Myocyte (in vitro differentiated cells): ENCODE measurements around the gene SUSD2. TPM values are rescaled to one million over a fixed set of nuclear protein-coding genes. Genes with fewer than 3 reads are reported as not detected.
"Not testable (repeated sequence)": the region's sequence is repeated elsewhere in the genome, so short reads cannot be mapped to it uniquely, and the experiment has no call there.

Source experiments
- DNase-seq: peaks from one replicate; pipeline ENCODE4 v3.0.0-alpha.2; 2012; ENCODE audit warnings: low read depth
- total RNA-seq: library from RNA; depleted of rRNA; stranded (reverse); fragments of >200 nt; gene quantifications from 2 replicates; pipeline ENCODE4 v1.2.3, GENCODE V29; 2014

SUSD2 gene
- total RNA-seq, 1 donor from 2014 or later = 0.13 TPM

- no peak for DNase-seq
Observed at GRCh38 chr22:24187731-24188644, 6.7 kb downstream of the SUSD2 start.

GRCh38 chr22:24188705-24189248 is 7.5 kb downstream of the SUSD2 start:
- DNase-seq = no peak

- DNase-seq = peak; percentile 68
Observed at GRCh38 chr22:24189249-24190158, 8.2 kb downstream of the SUSD2 start.

- DNase-seq = no peak
Observed at GRCh38 chr22:24190159-24190540, 8.9 kb downstream of the SUSD2 start.

GRCh38 chr22:24190596-24191208 is 9.4 kb downstream of the SUSD2 start:
- DNase-seq = no peak

- no peak for DNase-seq
Observed at GRCh38 chr22:24191381-24191841, 10.1 kb downstream of the SUSD2 start.

- no peak for DNase-seq
Observed at GRCh38 chr22:24191893-24192292, 10.6 kb downstream of the SUSD2 start.

- no peak for DNase-seq
Observed at GRCh38 chr22:24198682-24199052, 17.4 kb downstream of the SUSD2 start.

GRCh38 chr22:24200619-24201212 is 19.4 kb downstream of the SUSD2 start:
- peak; percentile 69 for DNase-seq

GRCh38 chr22:24201681-24202614 is 20.7 kb downstream of the SUSD2 start:
- no peak for DNase-seq

- not testable (repeated sequence) for DNase-seq
Observed at GRCh38 chr22:24203856-24204255, 22.6 kb downstream of the SUSD2 start.

GRCh38 chr22:24205438-24206195 is 24.3 kb downstream of the SUSD2 start:
- no peak for DNase-seq

GRCh38 chr22:24206460-24207263 is 25.4 kb downstream of the SUSD2 start:
- DNase-seq = not testable (repeated sequence)

- no peak for DNase-seq
Observed at GRCh38 chr22:24207264-24208011, 26.2 kb downstream of the SUSD2 start.

GRCh38 chr22:24208012-24208749 is 26.9 kb downstream of the SUSD2 start:
- peak; percentile 73 for DNase-seq

GRCh38 chr22:24209016-24209415 is 27.7 kb downstream of the SUSD2 start:
- no peak for DNase-seq

- DNase-seq = no peak
Observed at GRCh38 chr22:24209687-24210086, 28.4 kb downstream of the SUSD2 start.
